Superior temporal gyrus (tissue), 1 donor: ENCODE data around the gene ZNF609.
A peak's percentile ranks its signal among the peaks of the same experiment; 100 is the strongest.

Source experiments
- DNase-seq: peaks from one replicate; pipeline ENCODE4 v3.0.0-alpha.2; 2016; ENCODE audit errors: extremely low spot score

Gene ZNF609

GRCh38 chr15:64544450-64544849 lies 84.1 kb downstream of the ZNF609 start:
- DNase-seq: peak; percentile 5

DNA sequence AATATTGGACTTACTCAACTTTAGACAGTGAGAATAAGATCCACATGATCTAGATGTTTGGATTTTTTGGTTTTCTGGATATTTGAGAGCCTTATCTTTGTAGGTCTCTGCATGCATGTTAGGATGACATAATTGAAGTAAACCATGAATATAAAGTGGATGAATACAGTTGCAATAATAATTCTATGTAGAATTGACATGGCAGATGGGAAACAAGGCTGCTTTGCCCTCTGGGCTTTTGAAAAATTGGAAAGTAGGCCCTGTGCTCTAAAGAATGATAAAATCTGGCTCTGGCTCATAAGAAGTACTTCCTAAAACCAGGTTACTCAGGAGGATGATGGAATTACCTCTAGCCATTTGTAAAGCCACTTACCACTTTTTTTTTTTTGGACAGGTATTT lies 86.9 kb downstream of the ZNF609 start:
- DNase-seq: peak; percentile 7

DNA sequence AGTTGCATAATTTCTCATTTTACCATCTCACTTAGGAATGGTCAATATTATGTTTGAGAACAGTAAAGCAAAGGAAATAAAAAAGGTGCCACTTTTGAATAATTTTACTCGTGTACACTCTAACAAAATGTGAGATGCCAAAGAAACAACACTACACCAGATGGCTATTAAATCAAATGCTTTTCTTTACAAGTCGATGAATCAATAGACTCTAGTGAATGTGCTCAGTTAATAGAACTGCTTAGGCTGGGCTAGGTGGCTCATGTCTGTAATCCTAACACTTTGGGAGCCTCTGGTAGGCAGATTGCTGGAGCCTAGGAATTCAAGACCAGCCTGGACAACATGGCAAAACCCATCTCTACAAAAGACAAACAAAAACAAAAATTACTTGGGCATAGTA lies 87.9 kb downstream of the ZNF609 start:
- peak; percentile 10 for DNase-seq

GRCh38 chr15:64549860-64550259 lies 89.5 kb downstream of the ZNF609 start:
- no peak for DNase-seq

DNA sequence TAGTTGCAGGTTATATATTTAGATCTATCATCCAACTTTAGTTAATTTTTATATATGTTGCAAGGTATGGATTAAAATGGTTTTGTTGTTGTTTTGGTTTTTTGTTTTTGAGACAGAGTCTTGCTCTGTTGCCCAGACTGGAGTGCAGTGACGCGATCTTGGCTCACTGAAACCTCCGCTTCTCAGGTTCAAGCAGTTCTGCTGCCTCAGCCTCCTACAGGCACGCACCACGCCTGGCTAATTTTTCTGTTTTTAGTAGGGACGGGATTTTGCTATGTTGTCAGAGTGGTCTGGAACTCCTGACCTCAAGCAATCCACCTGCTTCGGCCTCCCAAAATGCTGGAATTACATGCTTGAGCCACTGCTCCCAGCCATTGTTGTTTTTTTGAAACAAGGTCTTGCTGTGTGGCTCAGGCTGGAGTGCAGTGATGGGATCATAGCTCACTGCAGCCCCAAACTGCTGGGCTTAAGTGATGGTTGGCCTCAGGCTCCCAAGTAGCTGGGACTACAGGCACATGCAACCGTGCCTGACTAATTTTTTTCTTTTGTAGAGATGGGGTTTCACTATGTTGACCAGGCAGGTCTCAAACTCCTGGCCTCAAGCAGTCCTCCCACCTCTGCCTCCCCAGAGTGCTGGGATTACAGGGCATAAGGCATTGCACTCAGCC lies 92.0 kb downstream of the ZNF609 start:
- DNase-seq: peak; percentile 8

DNA sequence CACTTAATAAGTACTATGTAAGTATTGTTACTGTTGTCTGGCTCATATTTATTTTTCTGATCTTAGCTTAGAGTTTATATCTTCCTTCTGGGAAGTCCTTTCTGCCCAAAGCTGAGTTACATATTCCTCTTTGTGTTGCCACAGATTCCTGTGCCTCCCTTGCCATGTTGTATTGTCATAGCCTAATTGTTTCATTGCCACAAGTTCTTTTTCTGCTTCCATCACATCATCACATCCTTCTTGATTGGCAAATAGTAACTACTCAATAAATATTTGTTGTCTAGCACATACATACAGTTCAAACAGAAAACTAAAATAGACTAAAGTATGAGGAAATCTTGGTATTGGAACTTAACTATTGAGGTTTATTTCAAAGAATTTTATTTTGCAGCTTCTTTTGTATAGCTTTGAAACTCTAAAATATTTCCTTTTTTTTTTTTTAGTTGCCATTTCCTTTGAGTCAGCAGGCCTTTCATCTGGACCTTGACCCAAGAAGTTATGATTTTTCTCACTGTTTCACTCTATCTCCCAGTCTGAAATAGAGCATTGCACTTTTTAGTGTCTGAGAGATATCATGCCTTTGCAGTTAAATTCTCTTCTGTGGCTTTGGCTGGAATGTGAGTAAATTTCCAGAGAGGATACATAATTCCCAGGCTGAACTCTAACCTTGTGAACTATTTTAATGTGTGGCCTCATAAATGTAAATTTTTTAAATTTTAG lies 98.2 kb downstream of the ZNF609 start:
- DNase-seq: peak; percentile 12

- DNase-seq: peak; percentile 4
Measured at GRCh38 chr15:64559243-64559642, 98.9 kb downstream of the ZNF609 start.

DNA sequence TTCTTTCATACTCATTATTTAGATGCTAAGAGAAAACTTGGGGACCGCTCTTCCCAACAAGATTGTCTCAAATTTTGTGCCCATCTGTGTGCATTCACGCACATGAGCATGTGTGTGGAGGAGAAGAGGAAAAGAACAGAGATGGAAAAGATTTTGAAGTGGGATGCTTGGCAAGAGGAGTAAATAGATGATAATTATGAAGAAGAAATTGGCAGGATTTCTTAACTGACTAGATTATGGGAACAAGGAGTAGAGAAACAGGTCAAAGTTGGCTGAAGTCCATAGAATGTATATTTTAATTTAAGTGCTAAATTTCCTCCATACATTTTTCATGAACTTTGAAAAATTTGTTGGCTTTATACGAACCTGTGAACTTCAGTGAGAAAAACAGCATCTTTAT lies 100.1 kb downstream of the ZNF609 start:
- DNase-seq: peak; percentile 21

DNA sequence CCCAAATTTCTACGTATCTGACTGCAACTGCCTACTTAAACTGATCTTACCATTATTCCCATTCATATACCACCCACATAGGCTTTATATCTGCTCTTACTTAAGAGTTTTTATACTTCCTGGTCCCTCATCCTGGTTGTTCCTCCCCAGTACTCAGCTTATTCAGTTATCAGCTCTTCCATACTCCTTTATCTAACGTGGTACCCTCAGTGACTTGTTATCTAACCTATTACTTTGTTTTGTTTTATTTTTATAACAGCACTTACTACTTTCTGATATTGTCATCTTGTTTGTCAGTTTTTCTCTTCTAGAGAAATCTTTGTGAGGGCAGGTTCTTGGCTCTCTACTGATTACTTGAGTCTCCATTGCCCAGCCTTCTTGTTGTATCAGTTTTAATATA lies 100.6 kb downstream of the ZNF609 start:
- DNase-seq: no peak

GRCh38 chr15:64562003-64562640 lies 101.7 kb downstream of the ZNF609 start:
- peak; percentile 7 for DNase-seq

DNA sequence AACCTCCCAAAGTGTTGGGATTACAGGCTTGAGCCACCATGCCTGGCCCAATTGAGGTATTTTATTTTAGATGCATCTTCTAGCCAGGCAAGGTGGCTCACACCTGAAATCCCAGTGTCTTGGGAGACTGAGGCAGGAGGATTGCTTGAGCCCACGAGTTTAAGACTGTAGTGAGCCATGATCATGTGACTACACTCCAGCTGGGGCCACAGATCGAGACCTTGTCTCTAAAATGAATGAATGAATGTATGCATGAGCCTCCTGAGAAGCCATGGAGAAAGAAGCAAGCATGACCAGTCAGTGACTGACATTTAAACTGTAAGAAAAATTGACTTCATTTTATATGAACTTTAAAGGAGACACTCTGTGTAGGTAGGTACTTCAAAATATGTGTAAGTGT lies 105.7 kb downstream of the ZNF609 start:
- DNase-seq: no peak

DNA sequence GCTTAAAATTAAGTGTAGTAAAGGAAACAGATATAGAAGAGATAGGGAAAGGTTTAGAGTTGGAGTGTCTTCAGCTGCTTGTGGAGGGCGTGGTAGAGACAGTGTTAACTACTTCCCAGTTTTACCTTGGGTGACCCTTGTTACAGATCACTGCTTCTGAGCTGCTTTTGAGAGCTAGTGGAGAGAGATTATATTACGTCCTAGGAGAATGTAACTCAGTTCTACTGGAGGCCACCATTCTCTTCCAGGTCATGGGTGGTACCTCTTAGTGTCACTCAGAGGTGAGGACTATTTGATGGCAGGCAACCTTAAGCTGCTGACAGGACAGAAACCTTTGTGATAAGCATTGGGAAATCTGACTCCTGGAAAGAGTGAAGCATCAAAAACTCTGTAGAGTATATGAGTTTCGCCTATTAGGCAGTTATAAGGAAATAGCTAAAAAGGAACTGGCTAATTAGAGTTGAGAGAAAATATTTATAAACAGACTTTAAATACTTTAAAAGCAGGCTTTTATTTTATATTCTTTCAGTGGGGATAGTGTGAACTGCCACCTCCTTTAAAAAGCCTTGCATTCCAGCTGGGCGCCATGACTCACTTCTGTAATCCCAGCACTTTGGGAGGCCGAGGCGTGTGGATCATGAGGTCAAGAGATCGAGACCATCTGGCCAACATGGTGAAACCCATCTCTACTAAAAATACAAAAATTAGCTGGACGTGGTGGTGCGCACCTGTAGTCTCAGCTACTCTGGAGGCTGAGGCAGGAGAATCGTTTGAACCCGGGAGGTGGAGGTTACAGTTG lies 106.5 kb downstream of the ZNF609 start:
- peak; percentile 5 for DNase-seq

- DNase-seq: peak; percentile 9
Measured at GRCh38 chr15:64568765-64569164, 108.4 kb downstream of the ZNF609 start.

DNA sequence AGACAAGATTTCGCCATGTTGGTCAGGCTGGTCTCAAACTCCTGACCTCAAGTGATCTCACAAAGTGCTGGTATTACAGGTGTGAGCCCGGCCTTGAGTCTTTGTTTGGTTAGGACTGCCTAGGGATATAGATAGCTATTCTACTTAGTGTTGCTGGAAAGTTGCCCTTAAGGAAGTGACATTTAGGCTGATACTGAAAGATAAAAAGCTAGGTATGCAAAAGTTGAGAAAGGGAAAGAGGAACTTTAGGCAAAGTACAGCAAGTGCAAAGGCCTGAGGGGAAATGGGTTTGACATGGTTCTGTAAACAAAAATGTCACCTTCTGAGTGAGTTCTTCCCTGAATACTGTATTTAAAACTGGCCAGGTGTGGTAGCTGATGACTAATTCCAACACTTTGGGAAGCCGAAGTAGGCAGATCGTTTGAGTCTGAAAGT lies 111.5 kb downstream of the ZNF609 start:
- peak; percentile 7 for DNase-seq

DNA sequence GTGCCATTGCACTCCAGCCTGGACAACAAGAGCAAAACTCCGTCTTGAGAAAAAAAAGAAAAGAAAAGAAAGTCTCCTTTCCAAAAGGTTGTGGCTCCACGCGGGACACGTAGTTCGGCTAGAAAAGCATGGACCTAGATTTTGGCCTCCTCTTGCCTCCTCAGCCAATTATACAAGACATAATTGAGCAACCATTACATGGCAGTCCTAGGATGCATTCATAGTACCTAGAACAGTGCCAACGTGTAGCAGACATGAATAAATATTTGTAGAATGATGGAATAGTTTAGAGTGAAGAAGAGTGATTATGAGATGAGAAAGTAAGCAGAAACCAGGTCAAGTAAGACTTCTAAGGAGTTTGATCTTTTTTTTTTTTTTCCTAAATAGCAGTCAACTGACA lies 112.5 kb downstream of the ZNF609 start:
- DNase-seq: peak; percentile 4

- no peak for DNase-seq
Measured at GRCh38 chr15:64574301-64575017, 114.1 kb downstream of the ZNF609 start.

- DNase-seq: no peak
Measured at GRCh38 chr15:64580696-64581407, 120.5 kb downstream of the ZNF609 start.

GRCh38 chr15:64581408-64581761 lies 121.0 kb downstream of the ZNF609 start:
- no peak for DNase-seq

DNA sequence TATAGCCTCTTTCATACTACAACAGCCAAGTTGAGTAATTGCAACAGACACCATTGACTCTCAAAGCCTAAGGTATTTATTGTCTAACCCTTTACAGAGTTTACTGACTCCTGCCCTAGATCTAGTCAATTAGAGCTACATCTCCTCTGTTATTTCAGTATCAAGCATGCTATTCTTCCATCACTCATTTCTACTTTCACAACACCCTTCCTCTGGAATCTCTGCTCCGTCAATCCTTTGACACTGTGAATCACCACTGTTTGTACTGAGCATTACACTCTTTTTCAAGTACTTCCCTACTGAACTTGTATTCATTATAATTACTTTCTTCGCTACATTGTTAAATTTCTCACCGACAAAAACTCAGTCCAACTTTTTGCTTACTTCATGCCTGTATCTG lies 121.8 kb downstream of the ZNF609 start:
- DNase-seq: no peak

GRCh38 chr15:64583519-64583918 lies 123.1 kb downstream of the ZNF609 start:
- DNase-seq: no peak

GRCh38 chr15:64583983-64584382 lies 123.6 kb downstream of the ZNF609 start:
- no peak for DNase-seq
